ENCODE results near the gene CCL18. TPM values are rescaled to one million over a fixed set of nuclear protein-coding genes. Genes with fewer than 3 reads are reported as not detected.
A peak's percentile ranks its signal among the peaks of the same experiment; 100 is the strongest.

CCL18 gene
- total RNA-seq, 1 experiment from 2014 or later: not detected

DNA sequence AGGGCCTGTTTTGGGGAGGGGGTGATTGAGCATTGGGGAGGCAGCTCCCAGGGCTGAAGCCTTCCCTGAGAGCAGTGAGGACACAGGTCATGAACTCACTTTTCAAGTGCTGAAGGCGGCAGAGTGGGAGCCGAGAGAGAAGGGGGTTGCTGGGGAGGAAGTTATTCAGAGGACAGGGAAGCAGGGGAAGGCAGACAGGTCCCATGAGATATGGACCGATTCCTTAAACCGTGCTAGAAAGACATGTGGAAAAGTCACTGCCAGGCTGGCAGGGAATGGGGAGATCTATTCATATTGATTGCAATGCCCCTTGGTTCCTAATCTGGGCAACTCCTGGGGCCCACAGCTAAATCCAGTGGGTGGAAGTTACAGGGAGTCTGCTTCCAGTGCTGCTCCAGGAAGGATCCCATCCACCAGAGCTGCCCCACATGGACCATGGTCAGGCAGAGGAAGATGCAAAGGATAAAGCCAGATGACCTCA lies 40.7 kb downstream of the CCL18 start:
- H4K91ac ChIP-seq (ENCODE audit: insufficient read length, low read depth, low read length): no peak overlapping the region
- H3K36me3 Mint-ChIP-seq (ENCODE audit: insufficient read depth in 1 of 3, low read depth in 3 of 3): no peaks in the 10 kb centered on the region
- no CpG with 5 or more reads among the region's 4 CpGs for WGBS (ENCODE audit: extremely low coverage, insufficient read length, low lambda C conversion rate)
- no peaks in the 10 kb centered on the region for H3K27me3 ChIP-seq (ENCODE audit: insufficient read depth, low read length)
- no peak overlapping the region for H2AFZ ChIP-seq (ENCODE audit: low read length)
- H3K9ac ChIP-seq (ENCODE audit: extremely low read depth, insufficient read length, low read length): no peak overlapping the region
- peak overlapping the region in 2 of 3 experiments; percentile 49 to 62; a peak in 2 of 7 replicates for H3K27ac Mint-ChIP-seq
- H3K56ac ChIP-seq (ENCODE audit: insufficient read length, low read depth, low read length): no peak overlapping the region
- no peaks in the 10 kb centered on the region for H3K79me2 ChIP-seq (ENCODE audit: insufficient read depth, low read length)
- peak; percentile 11 for DNase-seq
- peaks cover 11% of the 10 kb centered on the region for H3K27me3 Mint-ChIP-seq (ENCODE audit: low read depth)
- no peak overlapping the region for H3K4ac ChIP-seq (ENCODE audit: low read depth, low read length)
- peaks cover 4 to 6% of the 10 kb centered on the region in 2 experiments; a peak in 3 of 4 replicates for H3K4me1 Mint-ChIP-seq
- no peak overlapping the region for H2BK120ac ChIP-seq (ENCODE audit: low read depth, low read length, poor library complexity, severe bottlenecking)
- H3K27ac ChIP-seq (ENCODE audit: insufficient read length, low read depth, low read length): no peak overlapping the region
- H4K20me1 ChIP-seq (ENCODE audit: control insufficient read depth, insufficient read depth, insufficient read length): no peaks in the 10 kb centered on the region
- no peak for TF ChIP-seq CTCF (conservative IDR thresholded peaks at IDR 0.05)
- H3K23me2 ChIP-seq (ENCODE audit: insufficient read length, low read depth, low read length, poor library complexity, severe bottlenecking): no peaks in the 10 kb centered on the region
- no peak overlapping the region for H2BK15ac ChIP-seq (ENCODE audit: low read depth, low read length)
- no peak overlapping the region for H2AK5ac ChIP-seq (ENCODE audit: insufficient read length, low read length)
- H2BK5ac ChIP-seq (ENCODE audit: insufficient read length, low read length): no peak overlapping the region
- H4K8ac ChIP-seq (replicated peaks; ENCODE audit: insufficient read length, low read depth, low read length): no peak overlapping the region
- H3T11ph ChIP-seq (ENCODE audit: low read length): no peak overlapping the region
- no peaks in the 10 kb centered on the region for H3K4me1 ChIP-seq (ENCODE audit: insufficient read depth, low read length)
- no peak overlapping the region for H2BK12ac ChIP-seq (ENCODE audit: insufficient read length, low read depth, low read length)
- H4K5ac ChIP-seq (ENCODE audit: insufficient read length, low read depth, low read length): no peak overlapping the region
- H3K4me2 ChIP-seq (ENCODE audit: insufficient read depth, insufficient read length, low read length): no peak overlapping the region
- H3K79me1 ChIP-seq (ENCODE audit: insufficient read depth, low read depth, low read length, poor library complexity, severe bottlenecking): no peaks in the 10 kb centered on the region
- H3K9me3 ChIP-seq (ENCODE audit: control insufficient read depth, low read depth, low read length): no peaks in the 10 kb centered on the region
- H3K23ac ChIP-seq (ENCODE audit: insufficient read length, low read depth, low read length): no peak overlapping the region
- no peak overlapping the region for H3K4me3 Mint-ChIP-seq
- H3K14ac ChIP-seq (ENCODE audit: insufficient read depth, low read length): no peak overlapping the region
- H3K9me3 Mint-ChIP-seq: no peaks in the 10 kb centered on the region
- no peak overlapping the region for H3K18ac ChIP-seq (ENCODE audit: insufficient read length, low read depth, low read length)
- no peak overlapping the region for H2BK20ac ChIP-seq (ENCODE audit: low read depth, low read length, poor library complexity, severe bottlenecking)
